Measurements from ENCODE around the gene ZNF175.

GRCh38 chr19:51529301-51529700 lies 41.8 kb upstream of the ZNF175 start:
- TF ChIP-seq CEBPB (IDR thresholded peaks at IDR 0.05) (no peak), HDAC2 (IDR thresholded peaks at IDR 0.05) (no peak), KDM1A (IDR thresholded peaks at IDR 0.05; ENCODE audit: low read depth) (no peak), SREBF2 (IDR thresholded peaks at IDR 0.05) (no peak)
- TF ChIP-seq, protein P1, sequence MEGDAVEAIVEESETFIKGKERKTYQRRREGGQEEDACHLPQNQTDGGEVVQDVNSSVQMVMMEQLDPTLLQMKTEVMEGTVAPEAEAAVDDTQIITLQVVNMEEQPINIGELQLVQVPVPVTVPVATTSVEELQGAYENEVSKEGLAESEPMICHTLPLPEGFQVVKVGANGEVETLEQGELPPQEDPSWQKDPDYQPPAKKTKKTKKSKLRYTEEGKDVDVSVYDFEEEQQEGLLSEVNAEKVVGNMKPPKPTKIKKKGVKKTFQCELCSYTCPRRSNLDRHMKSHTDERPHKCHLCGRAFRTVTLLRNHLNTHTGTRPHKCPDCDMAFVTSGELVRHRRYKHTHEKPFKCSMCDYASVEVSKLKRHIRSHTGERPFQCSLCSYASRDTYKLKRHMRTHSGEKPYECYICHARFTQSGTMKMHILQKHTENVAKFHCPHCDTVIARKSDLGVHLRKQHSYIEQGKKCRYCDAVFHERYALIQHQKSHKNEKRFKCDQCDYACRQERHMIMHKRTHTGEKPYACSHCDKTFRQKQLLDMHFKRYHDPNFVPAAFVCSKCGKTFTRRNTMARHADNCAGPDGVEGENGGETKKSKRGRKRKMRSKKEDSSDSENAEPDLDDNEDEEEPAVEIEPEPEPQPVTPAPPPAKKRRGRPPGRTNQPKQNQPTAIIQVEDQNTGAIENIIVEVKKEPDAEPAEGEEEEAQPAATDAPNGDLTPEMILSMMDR (IDR thresholded peaks at IDR 0.05): no peak

Measured in A549 (cell line).